K562 (cell line): ENCODE measurements around the gene ULBP2. TPM values are rescaled to one million over a fixed set of nuclear protein-coding genes. Genes with fewer than 3 reads are reported as not detected.
A peak's percentile ranks its signal among the peaks of the same experiment; 100 is the strongest.

Experiments
- BDP1 ChIP-seq: IDR thresholded peaks from 3 replicates; pipeline ENCODE4 v1.6.1; 2011; ENCODE audit not compliant: insufficient read length, insufficient read depth
- DACH1 ChIP-seq: fragments of 450-650 bp; IDR thresholded peaks from 2 replicates; pipeline ENCODE4 v1.6.1; 2018; ENCODE audit not compliant: partially characterized antibody
- EGR1 ChIP-seq: fragments of 450-650 bp; conservative IDR thresholded peaks from 2 replicates; pipeline ENCODE4 v1.6.1; 2017; ENCODE audit warnings: mild to moderate bottlenecking
- ERF ChIP-seq: fragments of 450-650 bp; formaldehyde crosslinking; IDR thresholded peaks from 2 replicates; pipeline ENCODE4 v1.4.0; 2020; ENCODE audit warnings: mild to moderate bottlenecking, mixed read lengths
- ESRRA ChIP-seq: fragments of 450-650 bp; IDR thresholded peaks from 2 replicates; pipeline ENCODE4 v1.6.1; 2014; ENCODE audit warnings: low read depth, mild to moderate bottlenecking, moderate library complexity, borderline replicate concordance
- ETS2 ChIP-seq: IDR thresholded peaks from 2 replicates; pipeline ENCODE4 v1.6.1; 2016; ENCODE audit warnings: borderline replicate concordance, missing genetic modification characterization, mild to moderate bottlenecking, moderate library complexity, missing compliant biosample characterization; ENCODE audit not compliant: poor library complexity, severe bottlenecking
- HMBOX1 ChIP-seq: sonication (generic); IDR thresholded peaks from 2 replicates; pipeline ENCODE4 v1.6.1; 2016
- HNRNPH1 ChIP-seq: fragments of 200-400 bp; formaldehyde crosslinking; optimal IDR thresholded peaks from 2 replicates; pipeline ENCODE3; 2017; ENCODE audit warnings: low read depth, mild to moderate bottlenecking, low read length, moderate library complexity
- MAFF ChIP-seq: IDR thresholded peaks from 2 replicates; pipeline ENCODE4 v1.6.1; 2012; ENCODE audit warnings: low read length, improper control_type of control experiment
- NR3C1 ChIP-seq: sonication (generic); formaldehyde crosslinking; IDR thresholded peaks from 2 replicates; pipeline ENCODE4 v1.8.1; 2022; ENCODE audit warnings: missing genetic modification reagents
- TAF15 ChIP-seq: fragments of 200-400 bp; formaldehyde crosslinking; IDR thresholded peaks from 2 replicates; pipeline ENCODE4 v1.6.1; 2017; ENCODE audit warnings: mild to moderate bottlenecking, low read depth, low read length, moderate library complexity
- THAP12 ChIP-seq: fragments of 250-450 bp; sonication (Bioruptor Pico); IDR thresholded peaks from 2 replicates; pipeline ENCODE4 v1.9.0; 2021; ENCODE audit warnings: mild to moderate bottlenecking, inconsistent platforms
- YBX1 ChIP-seq: fragments of 450-650 bp; IDR thresholded peaks from 2 replicates; pipeline ENCODE4 v1.7.1; 2016; ENCODE audit warnings: mild to moderate bottlenecking
- ZBTB2 ChIP-seq: fragments of 450-650 bp; IDR thresholded peaks from 2 replicates; pipeline ENCODE4 v1.6.1; 2016; ENCODE audit warnings: antibody characterized with exemption
- ZNF174 ChIP-seq: fragments of 250-450 bp; sonication (Bioruptor Pico); IDR thresholded peaks from 2 replicates; pipeline ENCODE4 v1.4.0; 2020; ENCODE audit warnings: mild to moderate bottlenecking
- ZNF224 ChIP-seq: sonication (generic); formaldehyde crosslinking; IDR thresholded peaks from 2 replicates; pipeline ENCODE4 v1.8.0; 2022; ENCODE audit warnings: mild to moderate bottlenecking, missing genetic modification reagents
- ZNF512 ChIP-seq: IDR thresholded peaks from 2 replicates; pipeline ENCODE4 v1.6.1; 2016; ENCODE audit warnings: missing genetic modification characterization, missing compliant biosample characterization
- ZNF785 ChIP-seq: fragments of 250-450 bp; sonication (Bioruptor Pico); IDR thresholded peaks from 2 replicates; pipeline ENCODE4 v1.4.0; 2020; ENCODE audit warnings: mild to moderate bottlenecking
- polyA plus RNA-seq, 8 experiments: library from polyadenylated mRNA; depleted of rRNA in 4 of 8; stranded (reverse) in 5 of 8; unstranded in 3 of 8; fragments of >200 nt; fragmentation: Nextera tagmentation in 2 of 8; fragmentation: Illumina TruSeq in 1 of 8; extraction: Ambion mirVana in 2 of 8; extraction: Trizol in 1 of 8; gene quantifications; 2 replicates each; pipeline versions ENCODE4 v1.2.1 to v1.2.3, GENCODE V29; 2011 to 2014; ENCODE audit warnings: inconsistent platforms in 1 of 8, missing spikeins in 1 of 8
- total RNA-seq, 7 experiments: library from RNA; depleted of rRNA in 6 of 7; stranded (reverse); fragments of >200 nt in 6 of 7; fragmentation: Illumina TruSeq in 2 of 7; extraction: Trizol in 2 of 7; gene quantifications; 2 replicates each; pipeline versions ENCODE4 v1.2.1 to v1.2.3, GENCODE V29; 2011 to 2021; ENCODE audit warnings: low replicate concordance in 1 of 7
- TF ChIP-seq, protein P1 (sequence below), 2 experiments: fragments of 450-650 bp in 1 of 2; sonication (generic) in 1 of 2; formaldehyde crosslinking; conservative IDR thresholded peaks; 2 replicates each; pipeline versions ENCODE4 v1.4.0 to v1.8.1; 2020 to 2022; ENCODE audit warnings: mild to moderate bottlenecking in 1 of 2, missing genetic modification reagents in 1 of 2
- TF ChIP-seq, protein P2 (sequence below): conservative IDR thresholded peaks from 2 replicates; pipeline ENCODE4 v1.6.1; 2011; ENCODE audit warnings: low read depth, mild to moderate bottlenecking, low read length; ENCODE audit not compliant: control insufficient read depth

Gene ULBP2
- total and polyA plus RNA-seq, 9 of the 15 experiments (the other 6 are each of a cell fraction or from before 2014, with no cell fraction given) = 0.50 to 5.3 (median 1.2) TPM

GRCh38 chr6:149934249-149935156, 7.3 kb upstream of the ULBP2 start (continued):
- TF ChIP-seq, protein P1, sequence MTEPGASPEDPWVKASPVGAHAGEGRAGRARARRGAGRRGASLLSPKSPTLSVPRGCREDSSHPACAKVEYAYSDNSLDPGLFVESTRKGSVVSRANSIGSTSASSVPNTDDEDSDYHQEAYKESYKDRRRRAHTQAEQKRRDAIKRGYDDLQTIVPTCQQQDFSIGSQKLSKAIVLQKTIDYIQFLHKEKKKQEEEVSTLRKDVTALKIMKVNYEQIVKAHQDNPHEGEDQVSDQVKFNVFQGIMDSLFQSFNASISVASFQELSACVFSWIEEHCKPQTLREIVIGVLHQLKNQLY (CRISPR knock-in tag; conservative IDR thresholded peaks at IDR 0.05) = no peak
- no peak for TF ChIP-seq ZNF785 (CRISPR knock-in tag)
- no peak for TF ChIP-seq ETS2 (tag)
- no peak for TF ChIP-seq NR3C1
- TF ChIP-seq ZNF174 (CRISPR knock-in tag) = no peak
- no peak for TF ChIP-seq YBX1
- no peak for TF ChIP-seq ZNF224
- TF ChIP-seq ESRRA = peak; percentile 74
- no peak for TF ChIP-seq BDP1
- TF ChIP-seq ZNF512 (tag) = no peak
- TF ChIP-seq EGR1 = no peak
- TF ChIP-seq ERF = no peak
- no peak for TF ChIP-seq TAF15
- no peak for TF ChIP-seq HMBOX1
- TF ChIP-seq ZBTB2 = no peak
- TF ChIP-seq MAFF = no peak; the same call in 1 of the 2 replicates
- TF ChIP-seq, protein P2, sequence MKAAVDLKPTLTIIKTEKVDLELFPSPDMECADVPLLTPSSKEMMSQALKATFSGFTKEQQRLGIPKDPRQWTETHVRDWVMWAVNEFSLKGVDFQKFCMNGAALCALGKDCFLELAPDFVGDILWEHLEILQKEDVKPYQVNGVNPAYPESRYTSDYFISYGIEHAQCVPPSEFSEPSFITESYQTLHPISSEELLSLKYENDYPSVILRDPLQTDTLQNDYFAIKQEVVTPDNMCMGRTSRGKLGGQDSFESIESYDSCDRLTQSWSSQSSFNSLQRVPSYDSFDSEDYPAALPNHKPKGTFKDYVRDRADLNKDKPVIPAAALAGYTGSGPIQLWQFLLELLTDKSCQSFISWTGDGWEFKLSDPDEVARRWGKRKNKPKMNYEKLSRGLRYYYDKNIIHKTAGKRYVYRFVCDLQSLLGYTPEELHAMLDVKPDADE = no peak
- no peak for TF ChIP-seq HNRNPH1
- no peak for TF ChIP-seq THAP12 (CRISPR knock-in tag)
- TF ChIP-seq DACH1 = no peak
